ENCODE data around the gene TK2.

TK2 gene

GRCh38 chr16:66534376-66534799, 15.5 kb downstream of the TK2 start:
- no peaks in the 10 kb centered on the region for H3K27me3 ChIP-seq (ENCODE audit: insufficient read depth, low read length, poor library complexity)
- H3K9ac ChIP-seq (ENCODE audit: low read length): no peak overlapping the region
- H3K36me3 ChIP-seq (ENCODE audit: control insufficient read depth, insufficient read depth, low read length): no peaks in the 10 kb centered on the region
- no CpG with 5 or more reads among the region's 1 CpG for WGBS (ENCODE audit: extremely low coverage, insufficient coverage, low lambda C conversion rate)
- no peak overlapping the region for H3K18ac ChIP-seq (ENCODE audit: low read length)
- DNase-seq: peak; percentile 73
- no peak overlapping the region for H3K4me3 ChIP-seq (ENCODE audit: low read length)
- H4K5ac ChIP-seq (ENCODE audit: low read length): no peak overlapping the region
- no peaks in the 10 kb centered on the region for H3K4me1 ChIP-seq (ENCODE audit: control insufficient read depth, low read depth, low read length)
- no peak overlapping the region for H3K27ac ChIP-seq (ENCODE audit: low read depth, low read length)
- H3K23ac ChIP-seq (ENCODE audit: low read length): no peak overlapping the region
- H2BK5ac ChIP-seq (ENCODE audit: low read length): no peak overlapping the region
- H2AK5ac ChIP-seq (ENCODE audit: low read length): no peak overlapping the region
- no peak overlapping the region for H3K56ac ChIP-seq (ENCODE audit: low read length)
- no peak overlapping the region for H4K8ac ChIP-seq (ENCODE audit: low read depth, low read length)
- no peaks in the 10 kb centered on the region for H3K79me1 ChIP-seq (ENCODE audit: low read length)
- no peaks in the 10 kb centered on the region for H3K79me2 ChIP-seq (ENCODE audit: control insufficient read depth, insufficient read depth, low read length)
- H3K4me2 ChIP-seq (ENCODE audit: low read length): no peak overlapping the region
- no peak overlapping the region for H2BK15ac ChIP-seq (replicated peaks; ENCODE audit: low read depth)
- no peak overlapping the region for H3K4ac ChIP-seq (ENCODE audit: low read depth, low read length)
- no peak overlapping the region for H2BK120ac ChIP-seq (ENCODE audit: low read depth, low read length)

GRCh38 chr16:66529475-66529874, 20.4 kb downstream of the TK2 start:
- H2AK5ac ChIP-seq (ENCODE audit: low read length): no peak overlapping the region
- H3K56ac ChIP-seq (ENCODE audit: low read length): no peak overlapping the region
- no peaks in the 10 kb centered on the region for H3K79me2 ChIP-seq (ENCODE audit: control insufficient read depth, insufficient read depth, low read length)
- no CpG with 5 or more reads among the region's 6 CpGs for WGBS (ENCODE audit: extremely low coverage, insufficient coverage, low lambda C conversion rate)
- no peaks in the 10 kb centered on the region for H3K27me3 ChIP-seq (ENCODE audit: insufficient read depth, low read length, poor library complexity)
- no peak overlapping the region for H3K4ac ChIP-seq (ENCODE audit: low read depth, low read length)
- no peak for DNase-seq
- H2BK15ac ChIP-seq (replicated peaks; ENCODE audit: low read depth): no peak overlapping the region
- no peak overlapping the region for H3K9ac ChIP-seq (ENCODE audit: low read length)
- no peak overlapping the region for H4K8ac ChIP-seq (ENCODE audit: low read depth, low read length)
- no peak overlapping the region for H3K18ac ChIP-seq (ENCODE audit: low read length)
- H3K79me1 ChIP-seq (ENCODE audit: low read length): no peaks in the 10 kb centered on the region
- no peak overlapping the region for H2BK5ac ChIP-seq (ENCODE audit: low read length)
- H3K27ac ChIP-seq (ENCODE audit: low read depth, low read length): no peak overlapping the region
- H3K36me3 ChIP-seq (ENCODE audit: control insufficient read depth, insufficient read depth, low read length): no peaks in the 10 kb centered on the region
- H3K4me2 ChIP-seq (ENCODE audit: low read length): no peak overlapping the region
- H3K4me1 ChIP-seq (ENCODE audit: control insufficient read depth, low read depth, low read length): no peaks in the 10 kb centered on the region
- no peak overlapping the region for H4K5ac ChIP-seq (ENCODE audit: low read length)
- H3K23ac ChIP-seq (ENCODE audit: low read length): no peak overlapping the region
- H2BK120ac ChIP-seq (ENCODE audit: low read depth, low read length): no peak overlapping the region
- H3K4me3 ChIP-seq (ENCODE audit: low read length): no peak overlapping the region

GRCh38 chr16:66528294-66528693, 21.6 kb downstream of the TK2 start:
- no peak overlapping the region for H2AK5ac ChIP-seq (ENCODE audit: low read length)
- H3K9ac ChIP-seq (ENCODE audit: low read length): no peak overlapping the region
- H2BK15ac ChIP-seq (replicated peaks; ENCODE audit: low read depth): no peak overlapping the region
- H3K4me1 ChIP-seq (ENCODE audit: control insufficient read depth, low read depth, low read length): no peaks in the 10 kb centered on the region
- no peak overlapping the region for H3K23ac ChIP-seq (ENCODE audit: low read length)
- no peaks in the 10 kb centered on the region for H3K27me3 ChIP-seq (ENCODE audit: insufficient read depth, low read length, poor library complexity)
- DNase-seq: no peak
- H4K5ac ChIP-seq (ENCODE audit: low read length): no peak overlapping the region
- no peak overlapping the region for H3K4me2 ChIP-seq (ENCODE audit: low read length)
- H3K79me2 ChIP-seq (ENCODE audit: control insufficient read depth, insufficient read depth, low read length): no peaks in the 10 kb centered on the region
- no peak overlapping the region for H3K4ac ChIP-seq (ENCODE audit: low read depth, low read length)
- H2BK120ac ChIP-seq (ENCODE audit: low read depth, low read length): no peak overlapping the region
- no peaks in the 10 kb centered on the region for H3K36me3 ChIP-seq (ENCODE audit: control insufficient read depth, insufficient read depth, low read length)
- no peak overlapping the region for H4K8ac ChIP-seq (ENCODE audit: low read depth, low read length)
- no peaks in the 10 kb centered on the region for H3K79me1 ChIP-seq (ENCODE audit: low read length)
- no peak overlapping the region for H3K18ac ChIP-seq (ENCODE audit: low read length)
- no peak overlapping the region for H3K27ac ChIP-seq (ENCODE audit: low read depth, low read length)
- H3K4me3 ChIP-seq (ENCODE audit: low read length): no peak overlapping the region
- WGBS (ENCODE audit: extremely low coverage, insufficient coverage, low lambda C conversion rate): no CpG with 5 or more reads among the region's 5 CpGs
- no peak overlapping the region for H3K56ac ChIP-seq (ENCODE audit: low read length)
- no peak overlapping the region for H2BK5ac ChIP-seq (ENCODE audit: low read length)

GRCh38 chr16:66525396-66526180, 24.3 kb downstream of the TK2 start:
- DNase-seq: no peak
- H2BK15ac ChIP-seq (replicated peaks; ENCODE audit: low read depth): no peak overlapping the region
- H3K4ac ChIP-seq (ENCODE audit: low read depth, low read length): no peak overlapping the region
- H2BK120ac ChIP-seq (ENCODE audit: low read depth, low read length): no peak overlapping the region
- no peaks in the 10 kb centered on the region for H3K79me2 ChIP-seq (ENCODE audit: control insufficient read depth, insufficient read depth, low read length)
- no peaks in the 10 kb centered on the region for H3K27me3 ChIP-seq (ENCODE audit: insufficient read depth, low read length, poor library complexity)
- no peak overlapping the region for H3K4me3 ChIP-seq (ENCODE audit: low read length)
- no peak overlapping the region for H3K9ac ChIP-seq (ENCODE audit: low read length)
- H3K27ac ChIP-seq (ENCODE audit: low read depth, low read length): no peak overlapping the region
- H3K23ac ChIP-seq (ENCODE audit: low read length): no peak overlapping the region
- H3K4me2 ChIP-seq (ENCODE audit: low read length): no peak overlapping the region
- no CpG with 5 or more reads among the region's 9 CpGs for WGBS (ENCODE audit: extremely low coverage, insufficient coverage, low lambda C conversion rate)
- H4K5ac ChIP-seq (ENCODE audit: low read length): no peak overlapping the region
- H4K8ac ChIP-seq (ENCODE audit: low read depth, low read length): no peak overlapping the region
- no peaks in the 10 kb centered on the region for H3K79me1 ChIP-seq (ENCODE audit: low read length)
- no peaks in the 10 kb centered on the region for H3K36me3 ChIP-seq (ENCODE audit: control insufficient read depth, insufficient read depth, low read length)
- no peaks in the 10 kb centered on the region for H3K4me1 ChIP-seq (ENCODE audit: control insufficient read depth, low read depth, low read length)
- no peak overlapping the region for H2BK5ac ChIP-seq (ENCODE audit: low read length)
- H3K18ac ChIP-seq (ENCODE audit: low read length): no peak overlapping the region
- H3K56ac ChIP-seq (ENCODE audit: low read length): no peak overlapping the region
- no peak overlapping the region for H2AK5ac ChIP-seq (ENCODE audit: low read length)

GRCh38 chr16:66524601-66525164, 25.2 kb downstream of the TK2 start:
- H3K23ac ChIP-seq (ENCODE audit: low read length): no peak overlapping the region
- H2AK5ac ChIP-seq (ENCODE audit: low read length): no peak overlapping the region
- no peak overlapping the region for H3K9ac ChIP-seq (ENCODE audit: low read length)
- no peak overlapping the region for H3K56ac ChIP-seq (ENCODE audit: low read length)
- H3K79me2 ChIP-seq (ENCODE audit: control insufficient read depth, insufficient read depth, low read length): no peaks in the 10 kb centered on the region
- no peaks in the 10 kb centered on the region for H3K27me3 ChIP-seq (ENCODE audit: insufficient read depth, low read length, poor library complexity)
- no peaks in the 10 kb centered on the region for H3K36me3 ChIP-seq (ENCODE audit: control insufficient read depth, insufficient read depth, low read length)
- H3K27ac ChIP-seq (ENCODE audit: low read depth, low read length): no peak overlapping the region
- DNase-seq: no peak
- no peaks in the 10 kb centered on the region for H3K79me1 ChIP-seq (ENCODE audit: low read length)
- no CpG with 5 or more reads among the region's 6 CpGs for WGBS (ENCODE audit: extremely low coverage, insufficient coverage, low lambda C conversion rate)
- H2BK5ac ChIP-seq (ENCODE audit: low read length): no peak overlapping the region
- no peak overlapping the region for H4K5ac ChIP-seq (ENCODE audit: low read length)
- no peaks in the 10 kb centered on the region for H3K4me1 ChIP-seq (ENCODE audit: control insufficient read depth, low read depth, low read length)
- H4K8ac ChIP-seq (ENCODE audit: low read depth, low read length): no peak overlapping the region
- no peak overlapping the region for H3K4me2 ChIP-seq (ENCODE audit: low read length)
- no peak overlapping the region for H3K18ac ChIP-seq (ENCODE audit: low read length)
- H3K4ac ChIP-seq (ENCODE audit: low read depth, low read length): no peak overlapping the region
- no peak overlapping the region for H2BK15ac ChIP-seq (replicated peaks; ENCODE audit: low read depth)
- H3K4me3 ChIP-seq (ENCODE audit: low read length): no peak overlapping the region
- no peak overlapping the region for H2BK120ac ChIP-seq (ENCODE audit: low read depth, low read length)
